ENCODE results near the gene PPP5C. TPM values are rescaled to one million over a fixed set of nuclear protein-coding genes. Genes with fewer than 3 reads are reported as not detected.
"Not testable (repeated sequence)": the region's sequence is repeated elsewhere in the genome, so short reads cannot be mapped to it uniquely, and the experiment has no call there.

PPP5C gene
- total RNA-seq, 4 donors from 2014 or later, result 26.1 to 92.3 (median 62.5) TPM

DNA sequence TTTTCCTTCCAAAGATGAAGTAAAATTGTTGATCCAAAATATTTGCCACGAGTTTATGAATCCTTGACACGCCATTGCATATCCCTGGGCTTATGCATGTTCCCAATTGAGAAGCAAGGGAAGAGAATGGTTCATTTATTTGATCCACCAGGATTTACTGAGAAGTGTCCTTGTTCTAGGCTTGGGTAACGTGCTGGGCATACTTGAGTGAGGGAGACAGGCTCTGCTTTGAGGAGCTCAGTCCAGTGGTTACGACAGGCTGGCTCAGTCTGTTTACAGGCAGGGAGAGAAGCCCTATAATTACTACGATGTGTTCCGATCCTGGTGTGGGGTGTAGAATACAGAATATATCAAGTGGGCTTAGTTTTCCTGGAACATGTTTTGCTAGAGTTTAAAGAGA lies 88.1 kb downstream of the PPP5C start:
- no peak for DNase-seq
- TF ChIP-seq CTCF (IDR thresholded peaks at IDR 0.05) (no peak), POLR2A (IDR thresholded peaks at IDR 0.05) (no peak)
- intact Hi-C loops (cut with DNase I; ENCODE audit: low total_unique reads), result no loop called here

GRCh38 chr19:46435689-46436088 lies 88.8 kb downstream of the PPP5C start:
- H3K4me1 ChIP-seq; H3K4me3 ChIP-seq; H3K36me3 ChIP-seq; H3K27ac ChIP-seq; intact Hi-C loops (cut with DNase I; ENCODE audit: low total_unique reads); H3K27me3 ChIP-seq; H3K9me3 ChIP-seq; DNase-seq: not testable (repeated sequence)

More for the DNA sequence above, 88.1 kb downstream of the PPP5C start:
- no peaks in the 10 kb centered on the region for H3K36me3 ChIP-seq
- no peaks in the 10 kb centered on the region for H3K9me3 ChIP-seq
- no peak overlapping the region for H3K27ac ChIP-seq
- H3K27me3 ChIP-seq, result no peaks in the 10 kb centered on the region
- no peaks in the 10 kb centered on the region for H3K4me1 ChIP-seq
- H3K4me3 ChIP-seq, result no peak overlapping the region

Small RNA genes lying within 50 kb of the gene (small RNA-seq; reads per million reads assigned to genes)
- not detected for gene RNU6-924P

Other genes starting within 250 kb of the PPP5C start
- gene IGFL3, start 222.4 kb upstream of the PPP5C start, total RNA-seq, result not detected
- gene IGFL2, start 198.8 kb upstream of the PPP5C start, total RNA-seq, result under 1 TPM in 1 of 4 donors, not detected in 3; 0.61 TPM
- gene IGFL1, start 117.3 kb upstream of the PPP5C start, total RNA-seq, result not detected
- gene HIF3A, start 50.0 kb upstream of the PPP5C start, total RNA-seq, result 100 to 1,000 TPM in 2 of 4 donors, 10 to 100 TPM in 2; 21.5 to 212 (median 103) TPM
- gene CCDC8, start 66.5 kb downstream of the PPP5C start, total RNA-seq, result 10 to 100 TPM in 2 of 4 donors, 1 to 10 TPM in 2; 7.2 to 89.1 (median 26.2) TPM
- 1 to 10 TPM in 1 of 4 donors, under 1 TPM in 2, not detected in 1; under 0.01 to 3.7 (median 0.73) TPM for gene PNMA8C, start 81.8 kb downstream of the PPP5C start, total RNA-seq
- 10 to 100 TPM in 3 of 4 donors, 1 to 10 TPM in 1; 8.7 to 69.7 (median 16.1) TPM for gene PNMA8A, start 124.5 kb downstream of the PPP5C start, total RNA-seq
- 1 to 10 TPM in 3 of 4 donors, not detected in 1; 2.2 to 7.9 (median 3.1) TPM for gene PNMA8B, start 148.8 kb downstream of the PPP5C start, total RNA-seq

All from uterus (tissue), 4 donors.